K562 (cell line): ENCODE results near the gene FLAD1. TPM values are rescaled to one million over a fixed set of nuclear protein-coding genes. Genes with fewer than 3 reads are reported as not detected.
A peak's percentile ranks its signal among the peaks of the same experiment; 100 is the strongest.

Source experiments
- CBX1 ChIP-seq: sonication (generic); IDR thresholded peaks from 2 replicates; pipeline ENCODE4 v1.6.1; 2016; ENCODE audit warnings: antibody characterized with exemption, low read depth, mild to moderate bottlenecking
- CBX3 ChIP-seq, 2 experiments: IDR thresholded peaks; 1 replicate in 1 of 2; 2 replicates in 1 of 2; pipeline ENCODE4 v1.6.1; 2012; ENCODE audit warnings: inconsistent platforms in 2 of 2, low read length in 2 of 2, borderline replicate concordance in 1 of 2, control low read depth in 1 of 2
- CHD1 ChIP-seq: fragments of 200-600 bp; sonication (generic); IDR thresholded peaks from one replicate; pipeline ENCODE4 v1.6.1; 2012; ENCODE audit warnings: mild to moderate bottlenecking, moderate library complexity, low read length, inconsistent platforms
- CTBP1 ChIP-seq: fragments of 450-650 bp; IDR thresholded peaks from 2 replicates; pipeline ENCODE4 v1.6.1; 2016; ENCODE audit warnings: borderline replicate concordance
- E2F3 ChIP-seq: fragments of 250-450 bp; sonication (Bioruptor Pico); IDR thresholded peaks from 2 replicates; pipeline ENCODE4 v1.4.0; 2020; ENCODE audit warnings: mild to moderate bottlenecking
- EWSR1 ChIP-seq: fragments of 450-650 bp; IDR thresholded peaks from 2 replicates; pipeline ENCODE4 v1.6.1; 2018; ENCODE audit warnings: borderline replicate concordance, mild to moderate bottlenecking, low read depth, moderate library complexity; ENCODE audit not compliant: partially characterized antibody
- HOXB6 ChIP-seq: fragments of 250-450 bp; sonication (Bioruptor Pico); IDR thresholded peaks from 2 replicates; pipeline ENCODE4 v1.5.1; 2022; ENCODE audit warnings: mild to moderate bottlenecking, borderline replicate concordance
- MLLT1 ChIP-seq, 2 experiments: fragments of 450-650 bp; IDR thresholded peaks; 2 replicates each; pipeline ENCODE4 v1.6.1; 2016
- NFRKB ChIP-seq: fragments of 450-650 bp; IDR thresholded peaks from 2 replicates; pipeline ENCODE4 v1.6.1; 2016; ENCODE audit warnings: low read depth
- SMARCC2 ChIP-seq: fragments of 450-650 bp; IDR thresholded peaks from 2 replicates; pipeline ENCODE4 v1.6.1; 2017; ENCODE audit warnings: antibody characterized with exemption, moderate library complexity, mild to moderate bottlenecking, low read depth
- SREBF1 ChIP-seq: fragments of 150-350 bp; IDR thresholded peaks from 2 replicates; pipeline ENCODE4 v1.6.1; 2014; ENCODE audit warnings: antibody characterized with exemption, low read depth, low read length, borderline replicate concordance
- TBP ChIP-seq: optimal IDR thresholded peaks from 2 replicates; pipeline ENCODE3; 2011; ENCODE audit warnings: low read depth, low read length, improper control_type of control experiment
- ZKSCAN3 ChIP-seq: fragments of 250-450 bp; sonication (Bioruptor Pico); IDR thresholded peaks from 2 replicates; pipeline ENCODE4 v1.4.0; 2020
- ZNF384 ChIP-seq: IDR thresholded peaks from 2 replicates; pipeline ENCODE4 v1.6.1; 2012; ENCODE audit warnings: low read depth, low read length, improper control_type of control experiment
- ZNF589 ChIP-seq: fragments of 200-800 bp; sonication (Bioruptor generic); IDR thresholded peaks from 2 replicates; pipeline ENCODE4 v1.6.1; 2016; ENCODE audit warnings: low read depth, missing genetic modification characterization, missing compliant biosample characterization
- ZNF609 ChIP-seq: sonication (generic); formaldehyde crosslinking; IDR thresholded peaks from 2 replicates; pipeline ENCODE4 v1.8.1; 2023; ENCODE audit warnings: missing genetic modification reagents, mild to moderate bottlenecking, borderline replicate concordance
- ZNF740 ChIP-seq, 3 experiments: fragments of 200-800 bp in 1 of 3; sonication (Bioruptor generic) in 1 of 3; sonication (generic) in 1 of 3; formaldehyde crosslinking in 1 of 3; IDR thresholded peaks; 2 replicates each; pipeline versions ENCODE4 v1.6.1 to v1.8.0; 2016 to 2022; ENCODE audit warnings: mild to moderate bottlenecking in 2 of 3, missing compliant biosample characterization in 2 of 3, missing genetic modification characterization in 2 of 3, missing genetic modification reagents in 1 of 3
- ZZZ3 ChIP-seq: fragments of 450-650 bp; IDR thresholded peaks from 2 replicates; pipeline ENCODE4 v1.6.1; 2016; ENCODE audit warnings: antibody characterized with exemption, mild to moderate bottlenecking, moderate library complexity
- polyA plus RNA-seq, 8 experiments: library from polyadenylated mRNA; depleted of rRNA in 4 of 8; stranded (reverse) in 5 of 8; unstranded in 3 of 8; fragments of >200 nt; fragmentation: Nextera tagmentation in 2 of 8; fragmentation: Illumina TruSeq in 1 of 8; extraction: Ambion mirVana in 2 of 8; extraction: Trizol in 1 of 8; gene quantifications; 2 replicates each; pipeline versions ENCODE4 v1.2.1 to v1.2.3, GENCODE V29; 2011 to 2014; ENCODE audit warnings: inconsistent platforms in 1 of 8, missing spikeins in 1 of 8
- total RNA-seq, 7 experiments: library from RNA; depleted of rRNA in 6 of 7; stranded (reverse); fragments of >200 nt in 6 of 7; fragmentation: Illumina TruSeq in 2 of 7; extraction: Trizol in 2 of 7; gene quantifications; 2 replicates each; pipeline versions ENCODE4 v1.2.1 to v1.2.3, GENCODE V29; 2011 to 2021; ENCODE audit warnings: low replicate concordance in 1 of 7

Gene FLAD1
- total and polyA plus RNA-seq, 9 of the 15 experiments (the other 6 are each of a cell fraction or from before 2014, with no cell fraction given): 24.9 to 85.8 (median 67.0) TPM

- TF ChIP-seq ZZZ3 (no peak), E2F3 (CRISPR knock-in tag) (no peak), ZNF589 (CRISPR knock-in tag) (0 out of 2 replicates have a peak, but pooled peaks have one; percentile 36), ZNF384 (0 out of 2 replicates have a peak, but pooled peaks have one; percentile 8), ZNF609 (CRISPR knock-in tag) (0 out of 2 replicates have a peak, but pooled peaks have one; percentile 73), ZNF740 (CRISPR knock-in tag; IDR thresholded peaks at IDR 0.05) (no peak), ZNF740 (tag; IDR thresholded peaks at IDR 0.05) (0 out of 4 replicates have a peak, but pooled peaks of 1 of the 2 experiments have one; percentile 18), NFRKB (peak; percentile 77), CHD1 (peak; percentile 72), ZKSCAN3 (CRISPR knock-in tag) (no peak), MLLT1 (IDR thresholded peaks at IDR 0.05) (0 out of 4 replicates have a peak, but pooled peaks of 1 of the 2 experiments have one; percentile 34), CBX1 (no peak), SREBF1 (no peak), EWSR1 (no peak), CTBP1 (peak; percentile 31; the same call in 1 of the 2 replicates), TBP (peak; percentile 52), SMARCC2 (0 out of 2 replicates have a peak, but pooled peaks have one; percentile 21), HOXB6 (CRISPR knock-in tag) (no peak), CBX3 (IDR thresholded peaks at IDR 0.05; ENCODE audit: borderline replicate concordance in 1 of 2, low read length in 2 of 2) (0 out of 3 replicates have a peak, but pooled peaks of 1 of the 2 experiments have one; percentile 8)
These were observed 10.4 kb upstream of the FLAD1 start (continued) for GRCh38 chr1:154972517-154973343.
